HG02623 (cell line): Measurements from ENCODE around the gene TCF3.

Source experiments
- ATAC-seq: cut with Tn5 transposase; IDR thresholded peaks from one replicate; pipeline ENCODE4 v1.9.1; 2021; ENCODE audit warnings: moderate library complexity; ENCODE audit not compliant: unreplicated experiment

The TCF3 gene

DNA sequence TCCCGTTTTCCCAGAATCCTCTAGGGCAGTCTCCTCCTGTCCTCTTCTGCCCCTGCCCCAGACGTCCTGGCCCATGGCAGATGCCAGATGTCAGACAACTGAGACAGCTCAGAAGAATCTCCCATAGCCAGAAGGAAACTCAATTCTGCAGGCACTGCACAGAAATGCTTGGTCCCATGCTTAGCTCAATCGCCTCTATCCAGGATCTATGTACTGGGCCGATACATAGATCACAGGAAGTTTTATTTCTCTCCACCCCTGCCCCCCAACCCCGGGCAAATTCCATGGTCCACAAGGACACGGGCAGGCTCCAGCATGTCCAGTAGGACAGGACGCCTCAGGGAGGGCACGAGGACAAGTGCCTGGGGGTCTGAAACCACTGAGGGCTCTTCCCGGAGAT is 64.5 kb downstream of the TCF3 start:
- ATAC-seq: no peak

DNA sequence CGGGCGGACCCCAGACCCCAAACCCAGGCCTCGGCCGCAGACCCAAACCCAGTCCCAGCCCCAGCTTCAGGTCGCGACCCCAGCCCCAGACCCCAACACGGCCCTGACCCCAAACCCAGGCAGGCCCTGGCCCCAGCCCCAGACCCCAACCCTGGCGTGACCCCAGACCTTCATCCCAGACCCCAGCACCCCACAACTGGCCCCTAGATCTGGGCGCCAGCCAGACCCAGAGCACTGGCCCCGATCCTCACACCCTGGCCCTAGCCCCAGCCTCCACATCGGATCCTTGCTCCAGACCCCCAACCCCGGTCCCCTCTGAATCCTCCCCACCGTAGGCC is 67.2 kb downstream of the TCF3 start:
- ATAC-seq: no peak

DNA sequence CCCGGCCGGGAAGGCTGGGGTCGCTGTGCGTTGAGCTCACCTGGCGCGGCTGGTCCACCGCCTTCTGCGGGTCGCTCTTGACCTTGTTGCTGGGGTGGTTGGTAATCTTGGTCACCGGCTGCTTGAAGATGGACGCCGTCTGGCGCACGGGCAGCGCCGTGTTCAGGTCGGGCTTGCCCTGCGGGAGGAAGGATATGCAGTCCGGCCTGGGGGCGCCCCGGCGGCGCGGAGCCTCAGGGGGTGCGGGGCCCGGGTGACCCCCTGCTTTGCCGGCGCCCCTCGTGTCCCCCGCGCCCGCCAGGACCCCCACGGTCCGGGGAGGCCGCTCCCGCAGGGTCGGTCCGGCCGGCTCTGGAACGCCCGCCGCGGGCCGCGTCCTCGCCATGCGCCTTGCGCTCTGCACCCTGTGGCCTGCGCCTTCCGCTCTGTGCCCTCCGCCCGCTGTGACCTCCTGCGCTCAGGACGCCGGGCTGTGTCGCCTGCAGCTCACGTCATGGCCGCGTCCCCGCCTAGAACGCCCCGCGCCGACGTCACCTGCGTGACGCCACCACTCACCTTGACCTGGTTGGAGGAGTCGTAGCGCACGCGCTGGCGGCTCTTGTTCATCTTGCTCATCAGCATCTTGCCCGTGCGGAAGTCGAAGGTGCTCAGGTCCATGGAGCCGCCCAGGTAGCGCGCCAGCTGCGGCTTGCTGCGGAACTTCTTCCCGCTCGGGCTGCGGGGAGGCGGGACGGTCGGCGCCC is 67.7 kb downstream of the TCF3 start:
- no peak for ATAC-seq

DNA sequence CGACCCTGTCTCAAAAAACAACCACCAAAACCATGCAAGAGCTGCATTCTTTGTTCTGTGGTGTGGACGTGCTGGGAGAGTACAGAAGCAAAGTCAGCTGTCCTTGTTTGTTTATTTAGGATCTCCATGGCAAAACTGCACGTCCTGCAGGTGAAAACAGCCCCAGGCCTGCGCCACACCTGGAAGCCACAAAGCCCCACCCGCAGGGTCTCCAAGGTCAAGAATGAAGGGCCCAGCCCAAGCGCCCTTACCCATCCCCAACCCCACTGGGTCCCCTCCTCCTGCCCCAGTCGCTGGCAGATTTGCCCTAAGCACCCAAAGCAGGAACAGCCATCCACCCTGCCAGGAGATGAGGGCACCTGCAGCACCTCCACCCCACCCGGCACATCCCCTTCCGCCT is 70.2 kb downstream of the TCF3 start:
- no peak for ATAC-seq

DNA sequence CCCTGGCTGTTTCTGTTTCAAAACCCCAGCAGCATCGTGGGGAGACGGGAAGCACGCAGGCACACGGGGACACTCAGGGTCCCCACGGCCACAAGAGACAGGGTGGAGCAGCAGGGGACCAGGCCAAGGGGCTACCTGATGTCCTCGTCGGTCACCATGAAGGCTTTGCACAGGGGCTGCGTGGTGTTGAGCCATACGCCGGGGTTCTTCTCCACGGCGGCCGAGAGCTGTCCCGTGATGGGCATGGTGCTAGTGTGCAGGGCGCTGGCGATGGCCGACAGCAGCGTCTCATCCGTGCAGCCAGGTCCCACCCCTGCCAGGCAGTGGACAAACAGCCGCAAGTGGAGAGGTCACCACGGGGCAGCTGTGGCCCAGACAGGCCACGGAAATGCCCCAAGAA is 71.5 kb downstream of the TCF3 start:
- no peak for ATAC-seq

DNA sequence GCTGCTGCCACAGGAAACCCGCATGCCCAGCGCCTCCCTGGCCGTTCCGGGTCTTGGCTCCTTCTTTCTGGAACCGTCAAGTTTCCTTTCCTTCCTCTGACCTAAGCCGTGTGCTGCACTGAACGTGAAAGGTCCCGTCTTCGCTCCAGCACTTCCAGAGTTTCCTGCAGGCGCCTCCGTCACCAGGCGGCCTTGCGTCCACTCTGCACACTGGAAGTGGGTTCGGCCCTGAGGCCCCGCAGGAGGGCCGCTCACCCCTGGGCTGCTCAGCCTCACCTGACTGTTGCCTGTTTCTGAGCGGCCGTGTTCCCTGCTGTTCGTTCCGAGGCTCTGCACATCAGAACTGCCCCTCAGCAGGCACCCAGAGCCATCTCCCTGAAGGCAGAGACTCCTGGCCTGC is 72.0 kb downstream of the TCF3 start:
- no peak for ATAC-seq

DNA sequence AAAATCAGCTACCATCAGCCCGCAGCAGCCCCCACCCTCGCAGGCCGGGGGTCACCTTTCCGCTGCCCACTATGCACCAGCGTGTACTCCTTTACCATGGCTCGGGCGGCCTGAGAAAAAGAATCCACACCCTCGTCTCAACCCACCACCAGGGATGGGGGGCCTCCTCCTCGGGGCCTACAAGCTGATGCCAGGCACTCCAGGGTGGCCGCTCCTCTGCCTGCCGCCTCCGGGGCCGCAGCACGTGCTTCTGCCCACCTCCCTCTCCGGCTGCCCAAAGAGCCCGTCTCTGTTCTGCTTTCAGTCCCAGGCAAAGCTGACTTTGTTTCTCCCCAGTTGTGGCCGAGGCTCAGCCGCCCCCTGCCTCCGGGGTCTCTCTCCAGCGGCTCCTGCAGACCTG is 73.2 kb downstream of the TCF3 start:
- ATAC-seq: no peak

DNA sequence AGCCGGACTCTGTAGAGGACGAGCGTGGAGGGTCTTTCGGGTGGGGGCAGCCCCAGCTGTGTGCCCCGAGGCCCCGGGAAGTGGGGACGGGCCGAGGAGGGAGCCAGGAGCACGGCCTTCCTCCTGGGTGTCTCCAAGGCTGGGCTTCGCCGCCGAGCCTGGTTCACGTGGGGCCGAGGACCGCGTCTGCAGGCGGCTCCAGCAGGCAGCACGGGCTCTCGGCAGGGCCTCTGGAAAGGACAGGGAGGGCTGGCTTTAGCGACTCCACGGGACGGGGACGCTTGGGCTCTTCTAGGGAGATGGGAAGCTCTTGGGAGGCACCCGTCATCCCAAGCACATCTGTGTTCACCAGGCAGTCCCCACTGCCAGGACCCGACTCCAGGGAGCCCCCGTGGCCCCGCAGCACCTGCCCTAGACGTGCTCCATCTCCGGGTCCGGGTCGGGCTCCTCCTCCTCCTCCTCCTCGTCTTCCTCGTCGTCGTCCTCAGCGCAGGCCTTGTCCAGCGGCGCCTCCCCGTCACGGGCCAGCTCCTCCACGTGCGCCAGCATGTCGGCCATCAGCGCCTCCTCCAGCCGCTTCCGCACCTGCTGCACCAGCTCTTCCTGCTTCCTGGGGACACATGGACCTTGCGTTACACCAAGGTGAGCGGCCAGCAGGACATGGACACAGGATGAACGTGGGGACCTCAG is 74.3 kb downstream of the TCF3 start:
- ATAC-seq: no peak

DNA sequence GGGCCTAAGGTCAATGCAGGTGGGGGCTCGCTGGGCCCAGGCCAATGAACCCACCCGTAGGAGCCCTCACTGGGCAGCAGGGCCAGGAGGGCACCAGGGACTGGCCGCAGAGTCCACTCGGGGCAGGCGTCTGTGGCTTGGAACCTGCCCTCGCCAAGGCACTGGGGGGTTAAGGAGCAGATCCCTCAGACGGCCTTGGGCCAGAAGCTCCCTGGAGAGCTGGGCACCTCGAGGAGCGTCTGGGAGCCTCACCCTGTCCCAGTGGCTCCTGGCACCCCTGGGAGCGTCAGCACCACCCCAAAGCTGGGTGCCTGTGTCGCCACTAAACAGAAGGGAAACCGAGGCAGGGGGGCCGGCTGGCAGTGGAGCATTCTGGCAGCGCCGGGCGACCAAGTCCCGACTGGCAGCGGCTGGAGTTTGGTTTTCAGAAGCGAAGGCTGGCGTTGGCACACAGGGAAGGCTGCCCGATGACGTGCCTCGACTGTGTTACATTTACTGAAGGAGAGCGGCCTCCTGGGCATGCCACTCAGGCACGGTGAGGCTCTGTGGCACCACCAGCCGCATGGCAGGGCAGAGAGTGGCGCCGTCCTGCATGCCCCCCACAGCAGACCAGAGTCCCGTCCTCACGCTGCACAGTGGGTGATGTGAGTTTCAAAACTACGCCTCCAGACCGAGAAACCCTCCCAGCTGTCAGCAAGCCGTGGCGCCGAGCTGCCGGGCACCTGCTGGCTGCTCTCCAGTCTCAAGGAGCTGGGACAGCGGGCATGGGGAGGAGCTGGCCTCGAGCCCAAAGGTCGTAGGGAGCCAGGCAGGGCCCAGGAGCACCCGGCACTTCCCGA is 75.1 kb downstream of the TCF3 start:
- no peak for ATAC-seq

DNA sequence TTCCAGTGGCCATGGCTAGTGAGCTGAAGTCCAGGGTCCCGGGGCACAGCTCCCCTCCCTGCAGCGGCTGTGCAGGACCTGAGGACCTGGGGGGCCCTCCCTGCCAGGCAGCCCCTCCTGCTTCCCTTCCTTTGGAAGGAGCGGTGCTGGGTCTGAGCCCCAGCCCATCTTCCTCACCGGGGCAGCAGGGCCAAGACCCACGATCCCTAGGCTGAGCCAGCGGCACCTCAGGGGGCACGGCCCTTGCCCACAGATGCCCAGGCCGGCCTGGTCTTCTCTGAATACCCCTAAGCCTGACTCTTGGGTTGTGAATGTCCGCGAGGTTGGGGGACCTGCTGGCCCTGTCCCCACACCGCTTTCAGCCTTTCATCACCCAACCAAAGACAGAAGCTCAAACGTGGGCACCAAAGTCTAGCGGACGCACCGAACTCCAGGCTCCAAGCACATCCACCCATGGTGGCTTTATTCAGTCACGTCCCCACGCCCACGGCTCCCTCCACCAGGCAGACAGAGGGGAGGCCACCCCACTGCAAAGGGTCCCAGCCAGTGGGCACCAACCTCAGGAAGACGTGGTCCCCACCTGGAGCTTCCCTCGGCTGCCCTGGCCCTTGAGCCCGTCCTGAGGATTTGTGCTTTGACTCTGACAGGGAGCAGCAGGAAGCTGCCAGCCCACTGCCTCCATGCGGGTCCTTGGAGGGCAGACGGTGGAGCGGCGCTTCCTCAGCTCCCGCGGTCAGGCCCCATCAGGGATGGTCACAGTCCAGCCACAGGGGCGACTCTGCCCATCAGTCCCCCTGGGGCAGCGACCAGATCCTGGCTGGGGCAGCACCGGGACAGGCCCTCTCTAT is 75.9 kb downstream of the TCF3 start:
- ATAC-seq: no peak

DNA sequence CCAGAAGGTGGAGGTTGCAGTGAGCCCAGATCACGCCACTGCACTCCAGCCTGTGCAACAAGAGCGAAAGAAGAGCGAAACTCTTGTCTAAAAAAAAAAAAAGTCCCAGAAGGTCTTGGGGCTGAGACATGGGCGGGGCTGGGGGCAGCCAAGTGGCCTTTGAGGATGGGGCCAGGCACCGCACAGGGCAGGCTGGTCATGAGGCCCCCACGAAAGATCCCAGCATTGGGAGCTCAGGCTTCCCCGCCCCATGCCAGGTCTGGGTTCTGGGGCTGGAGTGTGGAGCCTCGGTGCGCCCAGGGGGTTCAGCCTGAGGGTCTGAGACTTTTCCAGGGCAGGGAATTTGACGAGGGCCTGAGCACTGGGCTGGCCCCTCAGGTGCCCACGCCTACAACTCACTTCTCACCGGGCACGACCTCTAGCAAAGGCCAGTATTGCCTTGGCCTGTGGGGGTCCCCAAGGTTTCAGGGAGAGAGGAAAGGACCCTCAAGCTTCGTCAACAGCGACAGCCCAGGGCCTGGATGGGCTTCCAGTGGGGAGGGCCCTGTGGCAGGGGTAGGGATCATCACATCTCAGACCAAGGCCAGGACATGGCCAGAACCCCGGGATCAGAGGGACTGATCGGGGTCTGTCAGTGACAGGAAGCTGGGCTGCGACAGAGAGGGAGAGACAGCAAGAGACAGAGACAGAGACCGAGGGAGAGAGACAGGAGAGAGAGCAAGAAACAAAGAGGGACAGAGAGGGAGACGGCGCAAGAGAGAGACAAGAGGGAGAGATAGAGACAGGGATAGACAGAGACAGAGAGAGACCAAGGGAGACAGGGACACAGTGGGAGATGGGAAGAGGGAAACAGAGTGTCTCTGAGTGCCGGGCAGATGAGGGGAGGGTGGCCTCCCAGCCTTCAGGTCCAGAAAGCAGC is 76.8 kb downstream of the TCF3 start:
- no peak for ATAC-seq

DNA sequence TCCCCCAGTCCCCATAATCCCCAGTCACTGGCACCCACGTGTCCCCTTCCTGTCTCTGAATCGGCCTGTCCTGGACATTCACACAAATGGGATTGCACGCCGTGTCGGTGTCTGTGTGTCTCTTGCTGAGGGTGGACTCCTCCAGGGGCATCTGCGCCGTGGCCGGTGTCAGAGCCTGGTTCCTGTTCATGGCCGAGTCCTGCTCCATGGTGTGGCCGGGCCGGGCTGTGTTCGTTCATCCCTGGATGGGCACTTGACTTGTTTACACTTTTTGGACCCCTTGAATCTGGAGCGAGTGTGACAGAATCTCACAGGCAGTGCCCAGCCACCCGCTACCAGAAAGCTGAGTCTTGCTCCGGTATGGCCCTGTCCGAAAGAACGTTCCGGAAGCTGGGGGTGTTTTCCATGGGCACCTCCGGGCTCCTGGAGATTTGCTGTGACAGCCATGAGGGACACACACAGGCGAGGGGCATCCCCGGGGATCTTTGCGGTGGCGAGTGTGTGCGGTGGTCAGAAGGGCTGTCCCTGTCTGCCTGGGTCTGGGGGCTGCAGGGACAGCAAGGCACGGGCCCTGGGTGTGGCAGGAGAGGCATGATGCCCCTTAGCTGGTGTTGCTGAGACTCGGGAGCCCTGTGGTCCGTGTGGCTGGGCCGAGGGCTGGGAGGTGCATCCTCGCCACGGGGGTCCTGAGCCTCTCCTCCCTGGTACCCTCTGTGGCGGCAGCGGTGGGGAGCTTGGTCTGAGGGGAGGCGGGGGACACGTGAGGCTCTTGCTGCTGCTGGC is 77.9 kb downstream of the TCF3 start:
- ATAC-seq: no peak

DNA sequence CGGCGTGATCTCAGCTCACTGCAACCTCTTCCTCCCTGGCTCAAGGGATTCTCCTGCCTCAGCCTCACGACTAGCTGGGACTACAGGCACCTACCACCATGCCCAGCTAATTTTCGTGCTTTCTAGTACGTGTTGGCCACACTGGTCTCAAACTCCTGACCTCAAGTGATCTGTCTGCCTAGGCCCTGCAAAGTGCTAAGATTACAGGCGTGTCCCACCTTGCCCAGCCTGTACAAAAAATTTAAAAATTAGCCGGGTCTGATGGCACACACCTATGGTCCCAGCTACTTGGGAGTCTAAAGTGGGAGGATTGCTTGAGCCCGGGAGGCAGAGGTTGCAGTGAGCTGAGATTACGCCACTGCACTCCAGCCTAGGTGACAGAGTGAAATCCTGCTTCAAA is 79.6 kb downstream of the TCF3 start:
- ATAC-seq: no peak

DNA sequence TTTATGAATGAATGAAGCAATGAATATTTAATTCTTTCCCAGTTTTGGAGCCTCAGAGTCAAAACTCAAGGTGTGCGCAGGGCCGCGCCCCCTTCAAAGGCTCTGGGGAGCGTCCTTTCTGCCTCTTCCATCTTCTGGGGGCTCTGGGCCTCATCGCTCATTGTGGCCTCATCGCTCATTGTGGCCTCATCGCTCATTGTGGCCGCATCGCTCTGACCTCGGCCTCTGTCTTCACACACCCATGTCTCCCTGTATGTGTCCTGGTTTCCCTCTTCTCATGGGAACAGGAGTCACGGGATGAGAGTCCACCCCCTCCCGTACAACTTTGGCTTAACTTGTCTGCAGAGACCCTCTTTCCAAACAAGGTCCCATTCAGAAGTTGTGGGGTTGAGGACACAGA is 81.1 kb downstream of the TCF3 start:
- ATAC-seq: no peak

DNA sequence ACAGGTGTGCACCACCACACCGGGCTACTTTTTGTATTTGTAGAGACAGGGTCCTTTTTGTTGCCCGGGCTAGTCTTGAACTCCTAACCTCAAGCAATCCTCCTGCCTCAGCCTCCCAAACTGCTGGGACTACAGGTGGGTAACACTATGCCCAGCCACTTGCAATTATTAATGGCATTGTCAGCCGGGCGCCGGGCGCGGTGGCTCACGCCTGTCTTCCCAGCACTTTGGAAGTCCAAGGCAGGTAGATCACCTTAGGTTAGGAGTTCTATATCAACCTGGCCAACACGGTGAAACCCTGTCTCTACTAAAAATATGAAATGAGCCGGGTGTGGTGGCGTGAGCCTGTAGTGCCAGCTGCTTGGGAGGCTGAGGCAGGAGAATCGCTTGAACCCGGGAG is 81.6 kb downstream of the TCF3 start:
- no peak for ATAC-seq

DNA sequence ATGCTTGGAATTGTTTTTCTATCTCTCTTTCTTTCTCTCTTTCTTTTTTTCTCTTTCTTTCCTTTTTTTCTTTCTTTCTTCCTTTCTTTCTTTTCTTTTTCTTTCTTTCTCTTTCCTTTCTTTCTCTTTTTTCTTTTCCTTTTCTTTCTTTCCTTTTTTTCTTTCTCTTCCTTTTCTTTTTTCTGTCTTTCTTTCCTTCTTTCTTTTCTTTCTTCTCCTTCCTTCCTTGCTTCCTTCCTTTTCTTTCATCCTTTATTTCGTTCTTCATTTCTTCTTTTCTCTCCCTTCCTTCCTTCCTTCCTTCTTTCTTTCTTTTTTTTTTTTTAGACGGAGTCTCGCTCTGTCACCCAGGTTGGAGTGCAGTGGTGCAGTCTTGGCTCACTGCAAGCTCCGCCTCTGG is 82.4 kb downstream of the TCF3 start:
- ATAC-seq: no peak

DNA sequence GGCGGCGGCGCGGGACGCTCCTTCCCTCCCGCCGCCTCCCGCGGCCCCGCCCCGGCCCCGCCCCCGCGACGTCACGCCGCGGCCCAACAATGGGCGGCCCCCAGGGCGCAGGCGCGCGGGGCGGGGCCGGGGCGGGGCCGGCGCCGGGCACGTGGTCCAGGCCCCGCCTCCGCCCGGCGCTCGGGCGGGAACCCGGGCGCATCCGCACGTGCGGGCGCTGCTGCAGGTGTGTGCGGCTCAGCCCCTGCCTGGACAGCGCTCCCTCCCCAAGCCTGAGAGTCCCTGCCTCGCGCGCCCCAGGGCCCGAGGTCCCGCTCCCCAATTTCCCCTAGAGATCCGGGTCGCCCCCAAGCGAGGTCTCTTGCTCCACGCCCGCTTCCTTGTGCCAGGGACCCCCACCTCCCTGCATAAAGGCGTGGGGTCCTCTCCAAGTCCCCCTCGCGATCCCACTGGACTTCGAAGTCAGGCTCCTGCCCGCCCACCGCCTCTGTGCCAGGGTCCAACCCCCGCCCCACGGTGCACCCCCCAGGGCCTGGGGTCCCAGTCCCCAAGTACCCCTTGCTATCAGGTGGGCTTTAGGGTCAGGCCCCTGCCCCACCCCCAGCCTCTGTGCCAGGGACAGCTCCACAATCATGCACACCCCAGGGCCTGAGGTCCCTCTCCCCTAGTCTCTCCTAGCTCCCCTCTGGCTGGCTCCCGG is 83.9 kb downstream of the TCF3 start, which contains the start of gene MEX3D:
MEX3D (minus strand) TSS at position 6 of the 700 bp plus-strand sequence. CDS start 267 bp downstream, outside the sequence.
- peak; percentile 51 for ATAC-seq

DNA sequence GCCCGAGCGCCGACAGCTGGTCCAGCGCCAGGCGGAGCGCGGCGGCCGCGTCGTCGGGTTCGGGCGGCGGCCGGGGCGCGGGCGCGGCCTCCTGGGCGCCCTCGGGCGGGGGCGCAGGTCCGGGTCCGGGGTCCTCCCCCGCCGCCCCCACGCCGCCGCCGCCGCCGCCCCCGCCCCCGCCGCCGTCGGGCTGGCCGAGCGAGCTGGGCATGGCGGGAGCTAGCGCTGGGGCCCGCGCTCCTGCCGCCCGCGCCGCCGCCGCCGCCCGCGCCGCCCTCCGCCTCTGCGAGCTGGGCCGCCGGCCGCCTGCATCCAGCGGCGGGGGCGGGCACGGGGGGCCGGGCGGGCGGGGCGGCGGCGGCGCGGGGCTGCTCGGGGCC is 84.6 kb downstream of the TCF3 start:
- ATAC-seq: no peak
